Measurements from ENCODE around the gene B4GALNT2.
"Not testable (repeated sequence)": the region's sequence is repeated elsewhere in the genome, so short reads cannot be mapped to it uniquely, and the experiment has no call there.

The B4GALNT2 gene

DNA sequence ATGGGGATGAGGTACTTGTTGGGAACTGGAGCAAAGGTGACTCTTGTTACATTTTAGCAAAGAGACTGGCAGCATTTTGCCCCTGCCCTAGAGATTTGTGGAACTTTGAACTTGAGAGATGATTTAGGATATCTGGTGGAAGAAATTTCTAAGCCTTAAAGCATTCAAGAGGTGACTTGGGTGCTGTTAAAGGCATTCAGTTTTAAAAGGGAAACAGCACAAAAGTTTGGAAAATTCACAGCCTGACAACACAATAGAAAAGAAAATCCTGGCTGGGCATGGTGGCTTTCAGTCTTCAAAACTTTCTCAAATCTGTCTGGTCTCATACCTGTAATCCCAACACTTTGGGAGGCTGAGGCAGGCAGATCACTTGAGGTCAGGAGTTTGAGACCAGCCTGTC is 52.0 kb downstream of the B4GALNT2 start:
- DNase-seq = not testable (repeated sequence)

DNA sequence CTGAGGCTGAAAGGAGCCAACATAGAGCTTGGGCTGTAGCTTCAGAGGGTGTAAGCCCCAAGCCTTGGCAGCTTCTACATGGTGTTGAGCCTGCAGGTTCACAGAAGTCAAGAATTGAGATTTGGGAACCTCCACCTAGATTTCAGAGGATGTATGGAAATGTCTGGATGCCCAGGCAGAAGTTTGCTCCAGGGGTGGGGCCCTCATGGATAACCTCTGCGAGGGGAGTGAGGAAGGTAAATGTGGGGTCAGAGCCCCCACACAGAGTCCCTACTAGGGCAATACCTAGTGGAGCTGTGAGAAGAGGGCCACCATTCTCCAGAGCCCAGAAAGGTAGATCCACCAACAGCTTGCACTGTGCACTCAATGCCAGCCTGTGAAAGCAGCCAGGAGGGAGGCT is 52.8 kb downstream of the B4GALNT2 start:
- DNase-seq = not testable (repeated sequence)

DNA sequence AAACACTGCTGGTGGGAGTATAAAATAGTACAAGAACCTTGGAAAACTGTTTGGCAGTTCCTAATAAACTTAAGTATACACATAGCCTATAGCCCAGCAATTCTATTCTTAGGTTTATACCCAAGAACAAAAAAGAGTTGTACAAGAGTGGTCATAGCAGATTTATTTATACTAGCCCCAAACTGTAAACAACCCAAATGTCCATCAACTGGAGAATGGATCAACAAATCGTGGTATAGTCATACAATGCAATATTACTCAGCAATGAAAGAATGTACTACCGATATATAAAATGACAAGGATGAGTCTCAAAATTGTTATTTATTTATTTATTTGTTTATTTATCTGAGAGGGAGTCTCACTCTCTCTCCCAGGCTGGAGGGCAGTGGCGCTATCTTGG is 54.7 kb downstream of the B4GALNT2 start:
- DNase-seq = no peak

DNA sequence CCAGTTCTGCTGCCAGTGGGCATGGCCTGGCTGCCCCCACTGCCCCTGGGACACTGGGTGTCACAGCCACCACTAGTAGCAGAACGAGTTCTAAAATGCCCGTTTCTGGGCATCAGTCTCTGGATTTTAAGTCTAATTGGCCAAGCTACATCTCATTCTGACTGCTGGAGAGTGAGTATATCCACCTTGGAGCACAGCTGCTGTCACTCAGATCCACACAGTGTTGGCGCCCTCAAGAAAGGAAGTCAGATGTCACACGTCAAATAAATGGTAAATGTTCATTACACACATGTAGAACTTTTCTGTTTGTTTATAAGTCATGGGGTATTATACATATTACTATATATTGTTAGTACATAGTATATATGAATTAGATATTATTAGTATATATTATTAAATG is 58.4 kb downstream of the B4GALNT2 start:
- no peak for DNase-seq

DNA sequence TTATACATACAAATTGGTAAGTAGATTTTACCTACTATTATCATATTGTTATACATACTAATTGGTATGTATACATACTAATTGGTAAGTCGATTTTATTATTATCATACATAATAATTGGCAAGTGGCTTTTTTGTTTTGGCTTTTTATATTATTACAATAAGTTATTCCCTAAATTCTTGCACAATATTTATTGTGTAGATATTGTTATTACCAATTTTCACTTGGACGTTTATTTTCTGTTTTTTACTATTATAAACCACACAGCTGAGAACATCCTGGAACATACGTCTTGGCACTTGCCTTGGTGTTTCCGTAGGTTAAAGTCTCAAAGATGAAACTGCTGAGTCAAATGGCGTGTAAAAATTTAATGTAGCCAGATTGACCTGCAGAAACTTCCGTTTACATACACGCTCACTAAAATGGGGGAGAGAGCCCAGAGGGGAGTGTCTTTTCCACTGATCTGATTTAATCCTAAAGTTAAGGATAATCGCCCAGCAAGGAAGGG is 58.9 kb downstream of the B4GALNT2 start:
- no peak for DNase-seq

DNA sequence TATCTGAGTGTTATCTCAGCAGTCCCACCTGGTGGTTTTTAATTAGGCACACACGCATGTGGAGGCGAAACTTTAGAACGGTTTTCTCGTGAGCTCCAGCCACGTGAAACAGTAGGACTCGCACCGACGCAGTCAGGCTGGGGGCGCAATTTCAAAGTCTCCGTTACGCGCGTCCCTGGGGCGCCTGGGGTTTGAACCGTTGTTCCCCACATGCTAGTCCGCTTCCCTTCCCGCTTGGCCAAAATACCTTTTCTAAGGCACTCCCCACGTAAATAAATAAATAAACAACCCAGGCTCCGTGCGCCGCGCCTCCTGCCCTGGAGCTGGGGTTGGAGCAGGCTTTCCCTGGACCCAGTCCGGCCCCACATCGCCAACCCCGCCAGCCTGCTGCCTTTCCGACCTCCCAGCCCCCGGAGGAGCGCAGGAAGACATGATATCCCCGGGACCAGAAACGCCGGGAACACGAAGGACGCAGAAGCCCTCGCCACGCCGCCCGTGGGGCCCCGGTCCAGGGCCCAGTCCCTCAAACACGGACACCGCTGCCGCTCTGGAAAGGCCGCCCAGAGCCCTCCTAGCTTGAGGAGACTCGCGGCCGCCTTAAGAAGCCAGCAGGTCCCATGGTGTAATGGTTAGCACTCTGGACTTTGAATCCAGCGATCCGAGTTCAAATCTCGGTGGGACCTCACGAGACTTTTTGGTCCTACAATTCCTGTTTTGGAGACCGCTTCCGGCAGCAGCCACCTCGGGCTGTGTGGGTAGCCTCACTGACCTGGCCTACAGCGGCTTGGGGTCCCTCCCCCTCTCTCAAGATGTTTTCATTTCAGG is 59.6 kb downstream of the B4GALNT2 start:
- DNase-seq = peak; percentile 92

DNA sequence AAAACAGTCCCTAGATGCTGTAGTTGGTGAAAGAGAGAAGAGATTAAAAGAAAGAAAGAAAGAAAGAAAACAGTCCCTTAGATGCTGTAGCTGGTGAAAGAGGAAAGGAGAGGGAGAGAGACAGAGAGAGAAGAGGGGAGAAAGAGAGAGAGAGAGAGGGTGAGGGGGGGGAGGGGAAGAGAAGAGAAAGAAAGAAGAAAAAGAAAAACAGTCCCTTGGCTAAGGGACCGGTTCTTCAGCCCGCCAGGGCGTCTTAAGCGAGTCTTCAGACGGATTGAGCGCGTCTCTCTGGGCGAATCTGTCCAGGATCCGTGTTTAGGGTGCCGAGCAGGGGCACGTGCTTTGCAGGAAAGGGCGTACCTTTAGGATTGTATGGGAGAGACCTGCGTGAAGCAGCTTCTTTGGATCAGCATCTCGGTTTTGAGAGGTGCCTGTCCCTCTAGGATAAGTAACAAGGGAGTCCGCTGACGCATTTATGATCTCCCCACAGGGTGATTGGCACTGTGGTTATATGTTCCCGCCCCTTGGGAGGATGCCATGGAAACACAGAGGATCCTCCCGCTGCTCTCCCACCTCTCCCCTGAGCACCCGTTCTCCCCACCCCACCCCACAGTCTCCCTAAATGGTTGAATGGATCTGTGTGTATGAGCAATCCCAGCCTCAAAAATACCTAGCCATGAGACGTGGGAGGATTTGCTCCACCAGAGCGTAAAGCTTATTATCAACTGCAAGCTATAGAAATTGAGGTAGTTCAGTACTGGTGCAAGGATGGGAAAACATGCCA is 61.1 kb downstream of the B4GALNT2 start:
- no peak for DNase-seq

DNA sequence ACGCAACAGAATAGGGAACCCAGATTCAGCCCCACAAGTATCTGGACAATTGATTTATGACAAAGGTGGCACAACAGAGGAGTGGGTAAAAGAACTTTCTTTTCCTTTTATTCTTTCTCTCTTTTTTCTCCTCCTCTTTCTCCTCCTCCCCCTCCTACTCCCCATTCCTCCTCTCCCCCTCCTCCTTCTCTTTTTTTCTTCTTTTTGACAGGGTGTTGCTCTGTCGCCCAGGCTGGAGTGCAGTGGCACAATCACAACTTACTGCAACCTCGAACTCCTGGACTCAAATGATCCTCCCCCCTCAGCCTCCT is 61.7 kb downstream of the B4GALNT2 start:
- no peak for DNase-seq

DNA sequence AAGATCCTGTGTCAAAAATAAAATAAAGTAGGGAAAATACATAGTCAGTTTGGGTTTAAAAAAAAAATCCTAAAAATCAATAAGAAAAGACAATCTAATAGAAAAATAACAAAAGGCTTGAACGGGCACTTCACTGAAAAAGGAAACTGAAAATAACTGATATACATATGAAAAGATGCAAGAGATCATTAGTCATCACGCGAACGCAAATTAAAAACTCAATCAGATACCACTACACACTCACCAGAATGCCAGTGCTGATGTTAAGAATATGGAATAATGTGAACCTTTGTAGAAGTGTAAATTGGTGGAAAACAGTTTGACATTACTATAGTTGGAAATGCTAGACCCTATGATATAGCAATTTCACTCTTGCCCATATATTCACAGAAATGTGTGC is 63.2 kb downstream of the B4GALNT2 start:
- DNase-seq = no peak

DNA sequence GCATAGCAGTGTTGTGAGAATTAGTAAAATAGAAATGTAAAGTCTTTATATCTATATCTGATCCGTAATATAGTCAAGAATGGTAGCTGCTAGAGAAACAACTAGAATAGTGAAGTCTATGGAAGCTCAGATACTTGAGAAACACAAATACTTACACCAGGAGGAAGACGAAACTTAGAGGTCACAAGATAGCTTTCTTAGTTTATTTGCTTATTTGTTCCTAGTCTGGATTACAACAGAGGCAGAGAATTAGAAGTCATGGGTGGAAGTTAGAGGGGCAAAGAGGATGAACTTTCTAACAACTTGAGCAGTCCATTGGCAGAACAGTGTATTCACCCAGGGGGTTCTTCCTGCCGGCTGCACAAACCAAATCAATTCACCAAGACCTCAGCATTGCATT is 64.0 kb downstream of the B4GALNT2 start:
- DNase-seq = no peak

DNA sequence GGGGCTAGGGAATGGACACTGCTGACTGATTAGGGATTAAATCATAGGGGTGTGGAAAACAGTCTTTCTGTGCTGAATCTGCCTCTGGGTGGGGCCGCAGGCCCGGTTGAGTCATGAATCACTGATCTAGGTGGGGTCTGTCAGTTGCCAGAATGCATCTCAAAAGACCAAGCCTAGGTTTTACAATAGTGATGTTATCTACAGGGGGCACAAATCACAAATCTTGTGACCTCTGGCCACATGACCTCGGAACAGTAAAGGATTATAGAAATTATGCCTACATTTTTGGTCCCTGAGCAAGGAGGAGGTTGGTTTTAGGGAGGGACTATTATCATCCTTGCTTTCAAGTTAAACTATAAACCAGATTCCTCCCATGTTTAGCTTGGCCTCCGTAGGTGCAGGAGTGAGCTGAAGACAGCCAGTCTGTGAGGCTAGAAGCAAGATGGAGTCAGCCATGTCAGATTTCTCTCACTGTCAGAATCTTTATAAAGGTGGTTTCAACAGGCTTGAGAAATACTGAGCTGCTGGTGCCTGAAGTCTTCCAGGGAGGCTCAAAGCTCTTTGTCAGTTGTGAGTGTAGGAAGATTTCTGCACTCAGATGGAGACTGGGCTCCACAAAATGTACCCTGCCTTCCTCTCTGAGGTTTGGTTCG is 64.9 kb downstream of the B4GALNT2 start:
- DNase-seq = no peak

DNA sequence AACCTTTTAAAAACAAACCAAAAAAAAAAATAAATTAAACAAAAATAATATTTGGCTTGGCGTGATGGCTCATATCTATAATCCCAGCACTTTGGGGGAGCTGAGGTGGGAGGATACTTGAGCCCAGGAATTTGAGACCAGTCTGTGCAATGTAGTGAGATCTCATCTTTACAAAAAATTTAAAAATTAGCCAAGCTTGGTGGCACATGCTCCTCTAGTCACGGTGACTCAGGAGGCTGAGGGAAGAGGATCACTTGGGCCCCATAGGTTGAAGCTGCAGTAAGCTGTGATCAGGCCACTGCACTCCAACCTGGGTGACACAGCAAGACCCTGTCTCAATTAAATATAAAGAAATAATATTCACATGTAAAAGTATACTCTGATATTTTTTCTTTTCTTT is 65.6 kb downstream of the B4GALNT2 start:
- DNase-seq = no peak

DNA sequence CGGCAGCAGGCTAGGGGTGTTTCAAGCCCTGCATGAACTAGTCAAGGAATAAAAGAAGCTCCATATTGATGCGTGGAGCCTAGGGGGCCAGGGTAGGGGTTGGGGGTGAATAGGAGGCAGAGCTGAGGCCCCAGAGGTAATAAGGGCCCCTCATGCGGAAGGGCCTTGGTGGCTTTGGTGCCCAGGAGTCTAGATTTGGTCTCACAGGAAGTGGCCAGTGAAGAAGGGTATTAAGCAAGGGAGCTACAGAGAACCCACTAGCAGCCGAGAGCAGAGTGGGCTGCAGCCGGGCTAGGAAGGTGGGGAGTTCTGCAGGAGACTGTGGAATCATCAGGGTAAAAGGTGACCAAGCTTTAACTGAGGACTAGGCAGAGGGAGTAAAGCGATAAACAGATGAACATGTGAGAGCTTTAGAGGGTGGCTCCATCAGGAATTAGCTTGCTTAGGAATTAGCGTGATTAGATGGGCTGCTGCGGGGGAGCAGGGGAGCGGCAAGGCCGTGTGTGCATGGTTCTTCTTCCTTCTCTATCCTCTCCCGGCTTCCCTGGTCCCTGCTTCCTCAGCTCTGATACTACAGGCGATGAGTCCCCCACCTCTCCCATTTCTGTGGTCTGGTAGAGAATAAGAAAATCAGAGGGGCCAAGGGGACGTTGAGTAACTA is 68.0 kb downstream of the B4GALNT2 start:
- no peak for DNase-seq

DNA sequence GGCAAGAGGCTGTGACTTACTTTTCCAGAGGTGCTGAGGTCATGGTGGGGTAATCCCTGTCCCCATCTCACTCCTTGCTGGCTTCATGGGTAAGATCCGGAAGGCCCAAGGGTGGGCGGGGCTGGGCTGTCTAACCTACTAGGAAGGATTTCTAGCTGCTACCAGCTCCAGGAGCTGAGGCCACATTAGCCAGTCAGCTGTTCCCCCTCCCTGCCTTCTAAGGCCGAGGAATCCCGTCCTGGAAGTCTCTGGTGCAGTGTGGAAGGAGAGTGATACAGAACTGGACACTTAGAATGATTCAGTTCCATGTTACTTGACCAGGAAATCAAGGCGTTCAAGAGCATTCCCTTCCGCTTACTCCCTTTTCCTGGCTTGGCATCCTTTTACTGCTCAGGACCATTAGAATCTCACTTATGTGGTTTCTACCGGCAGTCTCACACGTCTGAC is 68.9 kb downstream of the B4GALNT2 start:
- no peak for DNase-seq

DNA sequence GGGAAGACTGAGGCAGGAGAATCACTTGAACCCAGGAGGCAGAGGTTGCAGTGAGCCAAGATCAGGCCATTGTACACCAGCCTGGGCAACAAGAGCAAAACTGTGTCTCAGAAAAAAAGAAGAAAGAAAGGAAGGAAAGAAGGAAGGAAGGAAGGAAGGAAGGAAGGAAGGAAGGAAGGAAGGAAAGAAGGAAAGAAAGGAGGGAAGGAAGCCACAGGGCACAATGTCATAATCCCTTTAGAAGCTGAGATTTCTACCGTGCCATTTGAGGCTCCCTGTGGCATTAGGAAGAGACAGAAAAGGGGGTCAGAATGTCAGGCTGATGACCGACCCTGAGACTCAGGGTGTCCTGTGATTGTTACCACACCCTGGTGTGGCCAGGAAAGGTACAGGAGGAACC is 71.2 kb downstream of the B4GALNT2 start:
- DNase-seq = no peak

DNA sequence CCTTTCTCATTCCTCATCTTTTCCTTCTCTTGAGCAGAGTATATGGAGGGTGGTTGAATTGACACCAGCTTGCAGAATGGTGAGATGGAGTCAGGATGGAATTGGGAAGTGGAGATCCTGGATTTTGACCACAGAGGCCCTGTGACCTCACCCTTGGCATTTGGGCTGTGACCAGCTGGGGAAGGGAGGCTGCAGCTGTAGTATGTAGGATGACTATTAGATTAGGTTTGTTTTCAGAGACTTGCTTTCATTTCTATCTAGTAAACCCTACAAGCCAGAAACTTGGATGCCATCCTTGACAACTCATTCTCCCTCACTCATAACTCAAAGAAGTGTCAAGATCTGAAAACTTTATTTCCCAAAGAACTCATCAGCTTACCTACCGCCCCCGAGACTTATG is 71.9 kb downstream of the B4GALNT2 start:
- no peak for DNase-seq

DNA sequence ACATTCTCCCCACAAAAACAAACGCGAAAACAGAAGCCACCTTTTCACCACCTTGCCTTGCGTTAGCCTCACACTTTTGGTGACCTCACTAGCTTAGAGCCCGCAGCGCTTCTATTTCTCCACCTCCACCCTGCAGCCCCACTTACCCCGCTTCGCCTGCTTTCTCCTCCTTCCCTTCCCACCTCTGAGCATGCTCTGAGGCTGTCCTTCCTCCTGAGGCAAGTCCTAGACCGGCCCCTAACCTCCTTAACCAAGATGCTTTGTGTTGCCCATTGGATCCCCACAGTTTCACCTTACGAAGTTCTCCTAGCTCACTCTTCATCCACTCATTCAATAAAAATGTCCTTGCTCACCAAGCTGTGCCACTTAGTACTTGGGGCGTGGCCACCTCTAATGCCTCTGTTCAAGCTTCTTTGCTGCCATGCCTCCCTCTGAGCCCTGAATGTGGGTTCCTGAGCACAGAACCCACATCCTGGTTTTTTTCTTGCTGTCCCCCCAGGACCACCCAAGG is 76.5 kb downstream of the B4GALNT2 start:
- no peak for DNase-seq

DNA sequence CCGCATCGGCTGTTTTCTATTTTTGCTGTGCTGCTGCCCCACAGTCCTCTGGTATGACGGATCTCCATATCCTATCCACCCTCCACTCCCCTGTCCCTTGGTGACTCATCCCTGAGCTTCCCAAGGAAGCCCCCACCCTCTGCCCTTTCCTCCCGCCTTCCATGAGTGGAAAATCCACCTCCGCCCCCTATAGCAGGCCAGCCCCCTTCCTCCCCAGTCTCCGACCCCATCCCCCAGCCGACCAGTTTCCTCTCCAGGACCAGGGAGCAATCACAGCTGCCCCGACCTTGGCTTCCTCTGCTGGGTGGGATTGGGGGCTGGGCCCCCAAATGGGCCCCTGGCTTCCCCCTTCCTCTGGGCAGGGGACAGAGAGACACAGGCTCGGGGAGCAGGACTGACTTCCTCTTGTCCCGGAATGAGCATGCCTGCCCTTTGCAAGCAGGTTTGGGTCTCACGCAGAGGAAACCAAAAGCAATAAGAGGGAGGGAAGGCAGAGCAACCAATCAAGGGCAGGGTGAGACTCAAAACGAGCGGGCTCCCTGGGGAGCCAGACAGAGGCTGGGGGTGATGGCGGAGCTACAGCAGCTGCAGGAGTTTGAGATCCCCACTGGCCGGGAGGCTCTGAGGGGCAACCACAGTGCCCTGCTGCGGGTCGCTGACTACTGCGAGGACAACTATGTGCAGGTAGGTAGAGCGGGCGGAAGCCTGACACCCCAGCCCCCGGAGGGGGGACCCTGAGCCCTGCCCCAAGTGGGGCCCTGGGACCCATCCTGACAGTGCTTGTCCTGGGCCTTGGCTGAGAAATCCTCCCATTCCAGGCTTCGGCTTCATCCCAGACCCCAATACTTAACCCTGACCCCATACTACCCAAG is 77.8 kb downstream of the B4GALNT2 start, which contains the start of the genes ABI3 and GNGT2:
Gene ABI3 (plus strand): TSS at position 550 of the 872 bp plus-strand sequence. CDS start 18 bp downstream, at position 568.
Gene GNGT2 (minus strand): TSS at position 417 of the 872 bp plus-strand sequence. CDS start 3,152 bp downstream, outside the sequence.
- DNase-seq = peak; percentile 68

DNA sequence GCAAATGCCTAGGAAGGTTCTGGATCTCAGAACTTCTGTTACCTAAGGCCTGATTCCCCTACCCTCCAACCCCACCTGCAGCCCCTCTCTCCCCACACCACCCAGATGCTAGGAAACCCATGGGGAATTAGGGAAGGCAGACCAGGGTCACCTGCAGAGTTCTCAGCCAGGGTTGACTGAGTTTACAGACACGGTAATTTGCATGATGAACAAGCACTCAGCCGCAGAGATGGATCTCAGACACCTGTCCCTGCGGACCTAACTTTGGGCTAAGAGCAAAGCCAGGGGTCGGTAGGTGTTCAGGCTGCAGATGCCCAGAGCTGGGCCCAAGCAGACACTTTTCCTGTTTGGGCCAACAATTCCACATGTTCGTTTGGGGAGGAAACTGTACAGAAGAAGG is 80.8 kb downstream of the B4GALNT2 start:
- DNase-seq = no peak

DNA sequence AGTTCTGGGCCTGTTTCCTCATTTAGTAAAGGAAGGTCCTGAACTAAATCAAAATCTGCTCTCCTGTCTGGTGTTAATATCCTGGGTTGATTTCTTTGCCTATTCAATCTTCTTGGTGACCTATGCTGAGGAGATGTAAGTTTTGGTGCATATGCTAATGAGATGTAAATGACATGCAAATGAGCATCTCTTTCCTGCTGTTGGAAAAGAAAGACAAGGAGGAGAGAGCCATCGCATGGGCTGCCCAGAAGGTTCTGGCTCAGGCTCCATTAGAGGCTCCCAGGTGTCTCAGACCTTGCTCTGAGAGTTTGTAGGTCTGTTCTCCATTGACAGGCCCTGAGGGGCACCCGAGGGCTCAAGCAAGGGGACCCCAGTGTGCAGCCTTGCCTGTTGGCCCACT is 81.3 kb downstream of the B4GALNT2 start:
- DNase-seq = no peak

DNA sequence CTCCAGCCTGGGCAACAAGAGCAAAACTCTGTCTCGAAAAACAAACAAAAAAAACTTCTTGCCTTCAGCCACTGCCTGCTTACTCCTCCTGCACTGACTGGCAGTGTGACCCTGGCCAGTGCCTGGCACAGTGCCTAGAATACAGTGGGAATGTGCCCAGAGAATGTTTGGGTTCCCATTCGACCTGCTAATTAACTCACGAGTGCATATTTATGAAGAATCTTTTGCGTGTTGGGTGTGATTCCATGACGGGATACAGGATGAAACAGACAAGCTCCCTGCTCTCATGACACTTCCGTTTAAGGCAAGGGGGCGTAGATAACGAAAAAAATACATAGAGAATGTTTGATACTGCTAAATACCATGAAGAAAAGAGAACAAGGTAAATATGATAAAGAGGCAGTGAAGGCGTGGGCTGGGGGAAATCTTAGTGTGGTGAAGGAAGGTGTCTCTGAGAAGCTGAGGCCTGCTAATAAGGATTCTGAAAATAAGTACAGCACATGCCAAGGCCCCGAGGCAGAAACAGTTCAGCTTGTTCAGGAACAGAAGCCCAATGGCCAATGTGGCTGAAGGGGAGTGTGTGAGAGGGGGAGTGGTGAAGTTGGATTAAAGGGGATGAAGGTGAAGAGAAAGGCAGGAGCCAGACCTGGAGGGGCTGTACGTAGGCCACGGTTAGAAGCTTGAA is 82.2 kb downstream of the B4GALNT2 start:
- DNase-seq = no peak

All from activated naive CD4-positive, alpha-beta T cell treated with Interleukin-2 at 50 U/mL for 16 hours (primary cell).